AG04450 (cell line): ENCODE measurements around the gene HERC3. TPM values are rescaled to one million over a fixed set of nuclear protein-coding genes. Genes with fewer than 3 reads are reported as not detected.

ENCODE experiments used
- CTCF ChIA-PET: fragments of 300-600, 350-600 bp; formaldehyde crosslinking; extraction: SDS; loops from one replicate; lab custom pipeline; 2022; ENCODE audit warnings: antibody characterized with exemption, inconsistent platforms; lab: Charles Lee
- POLR2A ChIA-PET: fragments of 350-600 bp; formaldehyde crosslinking; extraction: SDS; loops from one replicate; lab custom pipeline; 2021; ENCODE audit warnings: antibody characterized with exemption, inconsistent platforms; lab: Yijun Ruan, JAX
- DNase-seq: peaks from one replicate; pipeline ENCODE4 v3.0.0-alpha.2; 2011; ENCODE audit warnings: low read depth, low spot score
- H3K27ac ChIP-seq: one replicate; pipeline ENCODE4 v1.5.1; 2012; ENCODE audit warnings: low read depth, low read length, control low read depth
- H3K27me3 ChIP-seq: one replicate; pipeline ENCODE4 v1.6.0; 2012; ENCODE audit warnings: low read length; ENCODE audit not compliant: control insufficient read depth, insufficient read depth
- H3K4me3 ChIP-seq: 2 replicates; pipeline ENCODE4 v1.5.1; 2011; ENCODE audit warnings: mild to moderate bottlenecking, low read depth, low read length, control low read depth
- H3K9me3 ChIP-seq: 2 replicates; pipeline ENCODE4 v1.5.1; 2012; ENCODE audit warnings: low read length; ENCODE audit not compliant: control insufficient read depth, insufficient read depth
- CTCF ChIP-seq: IDR thresholded peaks from 2 replicates; pipeline ENCODE4 v1.5.1; 2011; ENCODE audit warnings: low read depth, low read length, control low read depth, inconsistent platforms
- polyA plus RNA-seq: library from polyadenylated mRNA; depleted of rRNA; stranded (reverse); fragments of >200 nt; gene quantifications from 2 replicates; pipeline ENCODE4 v1.2.3, GENCODE V29; 2011

HERC3 gene
- polyA plus RNA-seq, 1 experiment, result 10.3 TPM

GRCh38 chr4:88753658-88754571 lies 161.6 kb downstream of the HERC3 start:
- CTCF ChIA-PET, result interaction anchor here (1.1 kb wide), 1 partner anchor 9 kb away, joined by 3 read pairs; no protein-coding TSS in a partner anchor
- DNase-seq, result no peak
- Histone ChIP-seq H3K4me3 (no peak overlapping the region), H3K27me3 (no peaks in the 10 kb centered on the region), H3K9me3 (no peaks in the 10 kb centered on the region; the same call in 1 of the 2 replicates), H3K27ac (no peak overlapping the region)
- POLR2A ChIA-PET, result no interaction called here
- no peak for TF ChIP-seq CTCF

GRCh38 chr4:88754796-88755195 lies 162.5 kb downstream of the HERC3 start:
- Histone ChIP-seq H3K9me3 (no peaks in the 10 kb centered on the region; the same call in 1 of the 2 replicates), H3K27me3 (no peaks in the 10 kb centered on the region), H3K27ac (no peak overlapping the region), H3K4me3 (no peak overlapping the region)
- TF ChIP-seq CTCF, result no peak
- DNase-seq, result no peak
- ChIA-PET CTCF (interaction anchor here (1.1 kb wide), 1 partner anchor 9 kb away, joined by 3 read pairs; no protein-coding TSS in a partner anchor), POLR2A (no interaction called here)

GRCh38 chr4:88755454-88755853 lies 163.2 kb downstream of the HERC3 start:
- H3K27ac ChIP-seq, result no peak overlapping the region
- H3K4me3 ChIP-seq, result no peak overlapping the region
- H3K27me3 ChIP-seq, result no peaks in the 10 kb centered on the region
- no peaks in the 10 kb centered on the region; the same call in 1 of the 2 replicates for H3K9me3 ChIP-seq
- ChIA-PET POLR2A (no interaction called here), CTCF (interaction anchor here (1.1 to 1.4 kb wide), 2 partner anchors 8 to 268 kb away, joined by 3 read pairs; no protein-coding TSS in a partner anchor)
- DNase-seq, result no peak
- TF ChIP-seq CTCF, result no peak

- no peak for DNase-seq
- H3K27me3 ChIP-seq, result no peaks in the 10 kb centered on the region
- ChIA-PET POLR2A (no interaction called here), CTCF (interaction anchor here (0.5 to 1.8 kb wide), 3 partner anchors 83 to 1777 kb away, joined by 3 to 4 read pairs (median 3); no protein-coding TSS in a partner anchor)
- H3K9me3 ChIP-seq, result no peaks in the 10 kb centered on the region
- H3K27ac ChIP-seq, result no peak overlapping the region
- no peak overlapping the region for H3K4me3 ChIP-seq
- TF ChIP-seq CTCF, result no peak
These were observed 163.9 kb downstream of the HERC3 start for GRCh38 chr4:88756149-88756548.

GRCh38 chr4:88757067-88757466 lies 164.8 kb downstream of the HERC3 start:
- ChIA-PET POLR2A (interaction anchor here (0.6 kb wide), 1 partner anchor 277 kb away, joined by 3 read pairs; no protein-coding TSS in a partner anchor), CTCF (interaction anchor here (1.8 kb wide), 1 partner anchor 84 kb away, joined by 3 read pairs; no protein-coding TSS in a partner anchor)
- no peak for TF ChIP-seq CTCF
- Histone ChIP-seq H3K27ac (no peak overlapping the region), H3K4me3 (no peak overlapping the region), H3K9me3 (no peaks in the 10 kb centered on the region), H3K27me3 (no peaks in the 10 kb centered on the region)
- no peak for DNase-seq
